Stimulated activated CD4-positive, alpha-beta T cell treated with anti-CD3 and anti-CD28 coated beads, Interleukin-1b, Interleukin-23, amount 100 ng/mL, for 4 hours (primary cell): ENCODE measurements around the gene ZNF22.

ENCODE experiments used
- DNase-seq, 2 donors: peaks; one replicate each; pipeline ENCODE4 v3.0.0-alpha.2; 2020; ENCODE audit warnings: low read depth in 2 of 2

Gene ZNF22

GRCh38 chr10:45000752-45001380, at the start of gene ZNF22:
Gene ZNF22, plus strand, starts transcription at chr10:45000923. Its CDS starts 2,446 bp downstream, at chr10:45003369.
- DNase-seq = peak; percentile 54 to 55

GRCh38 chr10:44951576-44952226, 49.0 kb upstream of the ZNF22 start:
- no peak for DNase-seq

- no peak for DNase-seq
Measured at GRCh38 chr10:44952779-44953231, 47.9 kb upstream of the ZNF22 start.

- DNase-seq = no peak
Measured at GRCh38 chr10:44954042-44954441, 46.7 kb upstream of the ZNF22 start.

GRCh38 chr10:44954962-44955361, 45.8 kb upstream of the ZNF22 start:
- DNase-seq = no peak

- no peak for DNase-seq
Measured at GRCh38 chr10:44955413-44956070, 45.2 kb upstream of the ZNF22 start.

GRCh38 chr10:44956226-44956625, 44.5 kb upstream of the ZNF22 start:
- DNase-seq = no peak

- DNase-seq = no peak
Measured at GRCh38 chr10:44956717-44957706, 43.7 kb upstream of the ZNF22 start.

GRCh38 chr10:44958196-44958897, 42.4 kb upstream of the ZNF22 start:
- DNase-seq = no peak

GRCh38 chr10:44958898-44959246, 41.9 kb upstream of the ZNF22 start:
- no peak for DNase-seq

- peak; percentile 83 to 93 for DNase-seq
Measured at GRCh38 chr10:44959247-44960087, 41.3 kb upstream of the ZNF22 start, which contains the start of gene RASSF4. Gene RASSF4, plus strand, starts transcription at chr10:44959802. Its CDS starts 10,401 bp downstream, at chr10:44970203.

- DNase-seq = no peak
Measured at GRCh38 chr10:44960088-44960460, 40.6 kb upstream of the ZNF22 start.

- DNase-seq = no peak
Measured at GRCh38 chr10:44960482-44961229, 40.1 kb upstream of the ZNF22 start.

- no peak for DNase-seq
Measured at GRCh38 chr10:44961230-44961571, 39.5 kb upstream of the ZNF22 start.

- no peak for DNase-seq
Measured at GRCh38 chr10:44961931-44962750, 38.6 kb upstream of the ZNF22 start.

GRCh38 chr10:44962870-44963738, 37.6 kb upstream of the ZNF22 start:
- DNase-seq = no peak

GRCh38 chr10:44963772-44964633, 36.7 kb upstream of the ZNF22 start:
- no peak for DNase-seq
